Calu3 (cell line): ENCODE measurements around the gene FCMR. TPM values are rescaled to one million over a fixed set of nuclear protein-coding genes. Genes with fewer than 3 reads are reported as not detected.

ENCODE experiments used
- BruUV-seq: library from RNA; stranded (reverse); fragments of 400-500 nt; replicated peaks from 2 replicates; lab custom pipeline; 2021; lab: Mats Ljungman, UMichigan
- CTCF ChIA-PET: fragments of 300-600 bp; sonication (Branson Sonifier 250); formaldehyde crosslinking; loops from one replicate; lab custom pipeline; 2022; ENCODE audit warnings: antibody characterized with exemption; lab: Charles Lee
- DNase-seq: peaks from one replicate; pipeline ENCODE4 v3.0.0; 2022
- H3K27ac Mint-ChIP-seq: one replicate; pipeline ENCODE4 v1.8.0; 2022; ENCODE audit warnings: mixed read lengths; ENCODE audit not compliant: unreplicated experiment
- H3K27me3 Mint-ChIP-seq: one replicate; pipeline ENCODE4 v1.8.0; 2022; ENCODE audit warnings: mixed read lengths; ENCODE audit not compliant: unreplicated experiment
- H3K36me3 Mint-ChIP-seq: one replicate; pipeline ENCODE4 v1.8.0; 2022; ENCODE audit warnings: mild to moderate bottlenecking, moderate library complexity, mixed read lengths; ENCODE audit not compliant: insufficient read depth, unreplicated experiment
- H3K4me1 Mint-ChIP-seq: one replicate; pipeline ENCODE4 v1.8.0; 2022; ENCODE audit warnings: mild to moderate bottlenecking, low read depth, mixed read lengths; ENCODE audit not compliant: unreplicated experiment
- H3K4me3 Mint-ChIP-seq: one replicate; pipeline ENCODE4 v1.8.0; 2022; ENCODE audit warnings: mild to moderate bottlenecking, low read depth, moderate library complexity, mixed read lengths; ENCODE audit not compliant: unreplicated experiment
- H3K9me3 Mint-ChIP-seq: one replicate; pipeline ENCODE4 v1.8.0; 2022; ENCODE audit warnings: low read depth, mixed read lengths; ENCODE audit not compliant: unreplicated experiment
- intact Hi-C: fragments of 100-400 bp; cut with micrococcal nuclease; formaldehyde crosslinking; loops from one replicate; pipeline ENCODE4 v1.10.0; 2022; ENCODE audit not compliant: unreplicated experiment
- total RNA-seq: library from RNA; stranded (reverse); gene quantifications from 2 replicates; pipeline ENCODE4 v1.2.3, GENCODE V29; 2022
- TF ChIP-seq, protein P1 (sequence below): fragments of 200-600 bp; IDR thresholded peaks from one replicate; pipeline ENCODE4 v1.8.0; 2022; ENCODE audit warnings: antibody characterized with exemption; ENCODE audit not compliant: unreplicated experiment

FCMR gene
- total RNA-seq, 1 experiment from 2014 or later = 1.1 TPM

DNA sequence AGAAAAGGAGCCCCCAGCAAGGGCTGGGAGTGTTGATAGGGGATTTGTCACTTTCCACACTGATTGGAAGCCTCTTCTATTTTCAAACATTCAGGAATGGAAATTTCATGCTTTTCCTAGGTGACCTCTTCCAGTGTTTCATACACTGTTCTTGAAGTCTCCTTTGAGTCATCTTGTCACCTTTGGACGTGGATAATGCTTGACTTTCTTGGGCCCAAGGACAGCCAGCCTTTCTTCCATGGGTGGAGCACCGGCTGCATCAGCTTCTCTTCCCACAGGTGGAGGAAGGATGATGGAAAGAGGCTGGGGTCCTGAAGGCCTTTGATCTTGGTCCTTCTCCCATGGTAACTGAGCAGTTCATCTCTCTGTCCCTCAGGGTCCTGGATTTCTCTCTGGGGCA is 36.4 kb upstream of the FCMR start:
- CTCF ChIA-PET = no interaction called here

DNA sequence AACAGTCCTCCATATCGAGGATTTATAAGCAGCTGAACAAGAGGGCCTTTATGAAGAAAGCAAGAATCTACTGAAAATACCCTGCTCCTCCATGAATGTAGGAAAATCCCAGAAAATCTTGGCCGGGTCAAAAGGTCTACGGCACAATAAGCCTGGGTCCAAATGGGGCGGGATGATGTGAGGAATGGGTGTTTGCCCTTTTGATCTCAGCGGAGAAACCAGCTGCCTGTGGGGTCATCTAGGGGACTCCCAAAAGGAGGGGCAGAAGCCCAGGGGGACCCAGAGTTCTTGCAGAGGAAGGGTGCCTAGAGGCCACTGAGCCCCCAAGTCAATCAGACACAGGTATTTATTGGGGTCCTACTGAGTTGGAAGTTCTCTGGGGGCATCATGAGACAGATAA is 35.9 kb upstream of the FCMR start:
- no peak for DNase-seq
- CTCF ChIA-PET = no interaction called here
- Mint-ChIP-seq H3K36me3 (peaks cover 8% of the 10 kb centered on the region), H3K4me1 (peaks cover 42% of the 10 kb centered on the region), H3K27ac (no peak overlapping the region), H3K4me3 (no peak overlapping the region), H3K9me3 (no peaks in the 10 kb centered on the region), H3K27me3 (no peaks in the 10 kb centered on the region)
- intact Hi-C loops = no loop called here
- TF ChIP-seq, protein P1, sequence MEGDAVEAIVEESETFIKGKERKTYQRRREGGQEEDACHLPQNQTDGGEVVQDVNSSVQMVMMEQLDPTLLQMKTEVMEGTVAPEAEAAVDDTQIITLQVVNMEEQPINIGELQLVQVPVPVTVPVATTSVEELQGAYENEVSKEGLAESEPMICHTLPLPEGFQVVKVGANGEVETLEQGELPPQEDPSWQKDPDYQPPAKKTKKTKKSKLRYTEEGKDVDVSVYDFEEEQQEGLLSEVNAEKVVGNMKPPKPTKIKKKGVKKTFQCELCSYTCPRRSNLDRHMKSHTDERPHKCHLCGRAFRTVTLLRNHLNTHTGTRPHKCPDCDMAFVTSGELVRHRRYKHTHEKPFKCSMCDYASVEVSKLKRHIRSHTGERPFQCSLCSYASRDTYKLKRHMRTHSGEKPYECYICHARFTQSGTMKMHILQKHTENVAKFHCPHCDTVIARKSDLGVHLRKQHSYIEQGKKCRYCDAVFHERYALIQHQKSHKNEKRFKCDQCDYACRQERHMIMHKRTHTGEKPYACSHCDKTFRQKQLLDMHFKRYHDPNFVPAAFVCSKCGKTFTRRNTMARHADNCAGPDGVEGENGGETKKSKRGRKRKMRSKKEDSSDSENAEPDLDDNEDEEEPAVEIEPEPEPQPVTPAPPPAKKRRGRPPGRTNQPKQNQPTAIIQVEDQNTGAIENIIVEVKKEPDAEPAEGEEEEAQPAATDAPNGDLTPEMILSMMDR = no peak
- BruUV-seq = no TSS peak

More for the DNA sequence above, 36.4 kb upstream of the FCMR start:
- peaks cover 4% of the 10 kb centered on the region for H3K36me3 Mint-ChIP-seq
- peaks cover 37% of the 10 kb centered on the region for H3K4me1 Mint-ChIP-seq
- no peak overlapping the region for H3K4me3 Mint-ChIP-seq
- DNase-seq = no peak
- no peaks in the 10 kb centered on the region for H3K27me3 Mint-ChIP-seq
- no peaks in the 10 kb centered on the region for H3K9me3 Mint-ChIP-seq
- BruUV-seq = no TSS peak
- intact Hi-C loops = no loop called here
- TF ChIP-seq, protein P1 = no peak
- H3K27ac Mint-ChIP-seq = no peak overlapping the region

DNA sequence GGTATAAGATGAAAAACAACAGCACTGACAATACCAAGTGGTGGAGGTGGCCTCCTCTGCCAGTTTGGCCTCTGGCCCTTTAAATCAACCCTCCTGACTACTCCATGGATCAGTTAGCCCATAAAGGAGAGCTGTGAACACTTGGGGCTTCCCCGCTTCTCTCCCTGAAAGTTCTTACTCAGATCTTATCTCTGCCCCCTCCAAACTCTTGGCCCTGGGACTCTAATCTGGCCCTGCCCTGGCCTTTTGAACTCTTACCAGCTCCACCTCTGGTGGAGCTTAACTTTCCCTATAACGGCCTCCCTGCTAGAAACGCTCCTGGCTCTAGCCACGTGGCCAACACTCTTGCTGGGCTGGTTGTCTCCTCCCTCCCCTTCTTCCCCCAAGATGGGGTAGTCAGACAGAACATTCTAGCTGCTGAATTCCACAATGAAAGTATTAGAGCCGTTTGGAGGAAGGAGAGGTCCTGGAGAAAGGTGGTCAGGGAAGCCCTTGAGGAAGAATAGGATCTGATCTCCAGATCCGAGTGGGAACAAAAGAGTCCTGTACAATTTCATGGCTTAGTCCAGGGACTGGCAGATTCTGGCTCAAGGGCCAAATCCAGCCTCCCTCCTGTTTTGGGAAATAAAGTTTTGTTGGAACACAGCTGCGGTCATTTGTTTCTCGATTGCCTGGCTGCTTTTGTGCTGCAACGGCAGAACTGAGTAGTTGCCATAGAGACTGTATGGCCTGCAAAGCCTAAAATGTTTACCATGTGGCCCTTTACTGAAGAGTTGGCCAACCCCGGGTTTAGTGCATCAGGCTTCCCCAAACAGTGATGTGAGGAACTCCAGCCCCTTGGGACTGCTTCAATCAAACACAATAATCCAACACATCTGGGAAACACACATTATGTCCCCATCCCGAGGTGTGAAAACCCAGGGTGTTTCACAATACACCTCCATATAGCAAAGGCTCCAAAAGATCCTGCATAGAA is 34.0 kb upstream of the FCMR start:
- DNase-seq = no peak
- peaks cover 61% of the 10 kb centered on the region for H3K4me1 Mint-ChIP-seq
- no peak overlapping the region for H3K4me3 Mint-ChIP-seq
- TF ChIP-seq, protein P1 = no peak
- intact Hi-C loops = no loop called here
- peaks cover 16% of the 10 kb centered on the region for H3K36me3 Mint-ChIP-seq
- no peaks in the 10 kb centered on the region for H3K27me3 Mint-ChIP-seq
- H3K9me3 Mint-ChIP-seq = no peaks in the 10 kb centered on the region
- H3K27ac Mint-ChIP-seq = peak overlapping the region; percentile 72
- CTCF ChIA-PET = interaction anchor here (0.7 to 2.7 kb wide), 4 partner anchors 22 to 111 kb away, joined by 3 to 8 read pairs (median 5); no protein-coding TSS in a partner anchor
- BruUV-seq = no TSS peak

DNA sequence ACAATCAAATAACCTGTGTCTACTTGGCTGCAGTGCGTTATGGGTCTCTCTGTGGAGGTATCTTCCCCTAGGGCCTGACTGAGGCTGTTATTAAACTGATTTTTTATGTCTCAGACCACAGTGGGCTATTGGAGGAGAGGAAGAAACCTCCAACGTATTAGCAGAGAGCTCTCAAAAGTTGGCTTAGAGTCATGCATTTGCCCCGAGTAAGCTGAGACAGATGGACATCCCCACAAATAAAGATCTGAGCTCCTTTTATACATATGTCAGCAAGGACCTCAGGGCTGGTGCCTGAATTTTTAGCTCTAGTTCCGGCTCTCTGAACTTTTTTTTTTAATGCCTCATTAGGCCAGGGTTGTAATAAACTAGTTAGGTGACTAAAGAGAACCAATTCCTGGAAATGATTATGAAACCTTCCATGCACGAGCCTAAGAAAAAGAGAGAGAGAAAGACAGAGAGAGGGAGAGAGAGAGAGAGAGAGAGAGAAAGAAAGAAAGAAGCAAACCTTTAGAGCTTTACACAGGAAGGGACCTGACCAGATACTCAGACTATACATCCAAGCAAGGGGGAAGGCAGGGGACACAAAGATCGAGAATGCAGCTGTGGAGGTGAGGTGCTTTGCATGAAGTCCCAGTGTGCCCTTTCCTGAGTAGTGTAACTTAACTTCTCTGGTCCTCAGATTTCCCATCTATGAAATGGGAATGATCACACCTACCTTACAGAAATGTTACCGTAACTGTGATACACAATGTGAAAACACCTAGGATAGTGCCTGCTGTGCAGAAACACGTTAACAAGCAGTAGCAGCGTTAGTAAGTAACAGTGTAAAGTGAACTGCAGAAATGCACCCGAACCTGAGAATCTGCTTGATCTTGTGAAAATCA is 33.0 kb upstream of the FCMR start:
- BruUV-seq = no TSS peak
- intact Hi-C loops = loop anchor here (5.0 kb wide), 1 partner anchor 53 kb away; no protein-coding TSS in a partner anchor
- peaks cover 16% of the 10 kb centered on the region for H3K36me3 Mint-ChIP-seq
- CTCF ChIA-PET = interaction anchor here (0.7 to 2.7 kb wide), 12 partner anchors 9 to 152 kb away, joined by 3 to 13 read pairs (median 4); partner anchors contain the start of gene PIGR
- no peaks in the 10 kb centered on the region for H3K9me3 Mint-ChIP-seq
- H3K27ac Mint-ChIP-seq = peak overlapping the region; percentile 70
- DNase-seq = no peak
- no peak overlapping the region for H3K4me3 Mint-ChIP-seq
- H3K4me1 Mint-ChIP-seq = peaks cover 68% of the 10 kb centered on the region
- no peaks in the 10 kb centered on the region for H3K27me3 Mint-ChIP-seq
- TF ChIP-seq, protein P1 = no peak
